HAP-1 (cell line): ENCODE results near the gene PTER.

ENCODE experiments used
- DNase-seq, 2 experiments: peaks; one replicate each; pipeline ENCODE4 v3.0.0-alpha.2; 2016 to 2020; ENCODE audit warnings: low spot score in 2 of 2
- H3K27me3 ChIP-seq: fragments of 250-450 bp; sonication (Bioruptor Pico); 2 replicates; pipeline ENCODE4 v1.5.1; 2020; ENCODE audit warnings: low read depth, mild to moderate bottlenecking, moderate library complexity
- H3K36me3 ChIP-seq: fragments of 250-450 bp; sonication (Bioruptor Pico); replicated peaks from 2 replicates; pipeline ENCODE4 v1.5.1; 2020; ENCODE audit warnings: mild to moderate bottlenecking
- H3K4me1 ChIP-seq: fragments of 250-450 bp; sonication (Bioruptor Pico); 2 replicates; pipeline ENCODE4 v1.5.1; 2020; ENCODE audit warnings: mild to moderate bottlenecking
- H3K4me3 ChIP-seq: fragments of 250-450 bp; sonication (Bioruptor Pico); 2 replicates; pipeline ENCODE4 v1.5.1; 2020; ENCODE audit warnings: mild to moderate bottlenecking, moderate library complexity
- H3K9me3 ChIP-seq: fragments of 250-450 bp; sonication (Bioruptor Pico); 2 replicates; pipeline ENCODE4 v1.5.1; 2020; ENCODE audit warnings: mild to moderate bottlenecking, moderate library complexity
- in situ Hi-C: fragments of 300-500 bp; cut with MboI; formaldehyde crosslinking; loops from 3 replicates; pipeline ENCODE4 v1.14.3; 2020; ENCODE audit warnings: low sequenced_read_pairs, inconsistent platforms, mixed read lengths

The PTER gene

DNA sequence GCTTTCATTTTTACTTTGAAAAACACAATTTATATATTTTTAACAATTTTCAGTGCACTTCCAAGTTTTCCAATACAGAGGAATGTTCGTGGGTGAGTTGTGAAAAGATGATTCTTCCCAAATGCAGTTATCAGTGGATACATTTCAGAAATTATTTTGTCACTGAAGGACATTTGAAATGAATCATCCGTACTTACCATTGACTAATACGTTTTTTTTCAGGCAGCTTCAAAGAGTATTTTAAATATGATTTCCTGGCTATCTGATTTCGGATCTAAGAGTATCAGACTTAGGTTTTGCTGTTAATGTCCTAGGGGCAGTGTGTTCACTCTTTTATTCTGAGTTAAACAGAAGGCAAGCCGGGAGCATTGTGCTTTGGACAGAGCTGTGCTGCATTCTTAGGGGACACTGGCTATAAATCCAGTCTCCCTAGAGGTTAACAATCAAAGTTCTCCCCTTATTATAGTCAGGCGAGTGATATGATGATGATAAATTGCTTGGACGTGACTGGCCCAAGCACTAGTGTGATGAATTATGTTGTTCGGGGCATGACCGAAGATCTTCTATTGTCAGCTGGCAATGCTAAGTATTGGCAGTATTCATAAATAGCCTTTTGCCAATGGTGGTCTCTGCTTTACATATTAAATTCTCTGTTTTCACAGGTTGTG lies 4.5 kb downstream of the PTER start:
- Histone ChIP-seq H3K9me3 (no peaks in the 10 kb centered on the region), H3K4me1 (peaks cover 42% of the 10 kb centered on the region), H3K27me3 (no peaks in the 10 kb centered on the region), H3K4me3 (peak overlapping the region; percentile 4), H3K36me3 (peaks cover 7% of the 10 kb centered on the region)
- in situ Hi-C loops = no loop called here
- DNase-seq = peak; percentile 27 to 37

DNA sequence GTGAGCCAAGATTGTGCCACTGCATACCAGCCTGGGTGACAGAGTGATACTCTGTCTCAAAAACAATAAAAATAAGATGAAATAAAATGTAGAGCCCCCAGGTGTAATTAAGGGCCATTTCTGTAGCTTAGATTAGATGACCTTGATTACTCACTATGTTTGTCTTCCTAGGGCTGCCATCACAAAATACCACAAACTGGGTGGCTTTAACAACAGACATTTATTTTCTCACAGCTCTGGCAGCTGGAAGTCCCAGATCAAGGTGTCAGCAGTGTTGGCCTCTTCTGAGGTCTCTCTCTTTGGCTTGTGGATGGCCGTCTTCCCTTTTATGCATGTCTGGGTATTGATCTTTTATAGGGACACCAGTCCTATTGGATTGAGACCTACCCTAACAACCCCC lies 6.1 kb downstream of the PTER start:
- Histone ChIP-seq H3K4me1 (peaks cover 34% of the 10 kb centered on the region), H3K4me3 (no peak overlapping the region), H3K9me3 (no peaks in the 10 kb centered on the region), H3K27me3 (no peaks in the 10 kb centered on the region), H3K36me3 (peaks cover 7% of the 10 kb centered on the region)
- in situ Hi-C loops = no loop called here
- DNase-seq = no peak

DNA sequence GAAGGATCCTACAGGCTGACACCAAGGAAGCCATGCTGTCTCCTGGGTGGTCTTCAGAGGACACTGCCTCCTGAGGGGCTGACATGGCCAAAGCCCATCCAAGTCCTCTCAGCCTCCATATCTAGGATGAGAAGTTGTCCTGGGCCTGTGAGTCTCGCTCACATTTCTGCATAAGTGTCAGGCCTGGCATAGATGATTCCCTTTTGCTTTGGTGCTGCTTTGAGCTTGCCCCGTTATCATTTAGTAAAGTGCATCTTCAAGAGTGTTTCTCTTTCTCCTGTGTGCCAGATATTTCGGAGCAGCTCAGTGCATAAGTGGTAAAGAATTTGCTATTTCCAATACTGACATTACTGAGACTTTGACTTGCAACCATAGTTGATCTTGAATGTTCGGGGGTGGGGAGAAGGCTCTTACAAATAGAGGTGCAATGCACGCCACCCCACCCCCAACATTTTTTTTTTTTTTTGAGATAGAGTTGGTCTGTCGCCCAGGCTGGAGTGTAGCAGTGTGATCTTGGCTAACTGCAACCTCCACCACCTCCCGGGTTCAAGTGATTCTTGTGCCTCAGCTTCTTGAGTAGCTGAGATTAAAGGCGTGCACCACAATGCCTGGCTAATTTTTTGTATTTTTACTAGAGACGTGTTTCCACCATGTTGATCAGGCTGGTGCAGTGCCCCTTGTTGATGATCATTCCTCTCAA lies 9.1 kb downstream of the PTER start:
- in situ Hi-C loops = no loop called here
- Histone ChIP-seq H3K27me3 (no peaks in the 10 kb centered on the region), H3K36me3 (no peaks in the 10 kb centered on the region; the same call in 1 of the 2 replicates), H3K9me3 (no peaks in the 10 kb centered on the region), H3K4me1 (peaks cover 10% of the 10 kb centered on the region), H3K4me3 (no peak overlapping the region)
- DNase-seq = no peak

DNA sequence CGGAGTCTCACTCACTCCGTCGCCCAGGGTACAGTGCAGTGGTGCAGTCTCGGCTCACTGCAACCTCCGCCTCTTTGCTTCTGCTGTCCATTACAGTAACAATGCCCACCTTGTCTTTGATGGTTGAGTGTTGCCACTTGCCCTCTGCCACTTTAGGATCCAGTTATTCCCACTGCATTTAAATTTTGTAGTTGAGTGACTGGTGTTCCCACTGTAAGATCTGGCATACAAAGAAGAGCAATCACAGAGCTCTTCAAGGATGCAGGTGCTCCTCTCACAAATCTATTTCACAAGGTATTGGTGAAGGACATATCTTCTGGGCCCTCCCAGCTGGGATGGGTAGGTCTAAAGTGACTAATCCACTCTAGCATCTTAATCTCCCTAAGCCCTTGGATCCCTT lies 12.6 kb downstream of the PTER start:
- in situ Hi-C loops = no loop called here
- DNase-seq = no peak
- Histone ChIP-seq H3K4me1 (no peaks in the 10 kb centered on the region), H3K9me3 (no peaks in the 10 kb centered on the region), H3K36me3 (no peaks in the 10 kb centered on the region; the same call in 1 of the 2 replicates), H3K27me3 (no peaks in the 10 kb centered on the region), H3K4me3 (no peak overlapping the region)

DNA sequence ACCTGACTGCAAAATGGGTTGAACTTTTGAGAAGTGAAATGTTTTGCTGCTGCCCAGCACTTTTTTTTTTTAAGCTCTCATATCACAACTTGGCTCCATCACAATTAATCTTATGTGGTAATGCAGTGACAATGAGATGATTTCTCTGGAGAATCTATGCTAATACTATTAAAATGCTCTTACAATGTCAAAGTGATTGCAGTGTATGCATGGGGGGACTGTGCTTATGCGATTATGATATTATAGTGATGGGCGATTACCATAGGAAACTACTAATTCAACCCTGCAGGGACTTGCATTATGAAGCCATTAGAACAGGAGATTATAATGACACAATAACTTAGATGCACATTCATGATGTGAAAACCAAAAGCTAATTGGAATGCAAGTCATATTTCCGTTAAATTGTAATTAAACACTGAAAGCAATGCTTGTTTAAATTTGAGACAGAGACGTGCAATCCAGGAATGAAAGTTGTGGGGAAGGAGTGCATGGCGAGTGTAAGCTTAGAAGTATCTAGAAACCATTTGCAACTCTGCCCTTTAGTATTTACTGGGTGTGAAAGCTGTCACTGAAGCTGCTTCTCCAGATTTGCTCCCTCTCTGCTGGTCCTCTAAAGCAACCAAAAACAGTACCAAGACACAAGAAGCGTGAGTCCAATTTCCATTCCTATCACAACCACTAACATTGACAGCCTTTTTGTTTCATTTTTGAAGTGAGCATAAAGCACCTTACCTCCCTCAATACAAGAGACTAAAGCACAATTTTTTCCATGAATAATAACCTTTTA lies 21.6 kb downstream of the PTER start:
- H3K27me3 ChIP-seq = no peaks in the 10 kb centered on the region
- H3K4me1 ChIP-seq = no peaks in the 10 kb centered on the region
- no peaks in the 10 kb centered on the region for H3K9me3 ChIP-seq
- H3K36me3 ChIP-seq = no peaks in the 10 kb centered on the region
- no peak for DNase-seq
- H3K4me3 ChIP-seq = no peak overlapping the region
- in situ Hi-C loops = no loop called here

DNA sequence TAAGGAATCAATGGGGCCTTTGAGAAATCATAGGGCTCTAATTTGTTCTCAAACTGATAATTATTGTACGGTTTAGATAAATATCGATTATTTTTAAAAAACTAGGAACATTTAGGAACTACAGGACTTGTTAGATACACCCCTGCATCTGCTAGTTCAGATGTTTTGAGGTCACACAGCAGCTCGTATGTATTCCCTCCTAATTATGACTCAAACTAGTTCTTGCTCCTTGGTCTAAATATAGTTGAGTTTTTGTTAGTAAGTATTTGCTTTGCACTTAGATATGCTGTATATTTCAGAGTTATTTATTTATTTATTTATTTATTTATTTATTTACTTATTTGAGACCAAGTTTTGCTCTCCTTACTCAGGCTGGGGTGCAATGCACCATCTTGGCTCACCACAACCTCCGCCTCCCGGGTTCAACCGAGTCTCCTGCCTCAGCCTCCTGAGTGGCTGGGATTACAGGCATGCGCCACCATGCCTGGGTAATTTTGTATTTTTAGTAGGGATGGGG lies 22.7 kb downstream of the PTER start:
- no peaks in the 10 kb centered on the region for H3K4me1 ChIP-seq
- H3K27me3 ChIP-seq = no peaks in the 10 kb centered on the region
- no peaks in the 10 kb centered on the region for H3K36me3 ChIP-seq
- H3K9me3 ChIP-seq = no peaks in the 10 kb centered on the region
- no peak for DNase-seq
- H3K4me3 ChIP-seq = no peak overlapping the region
- in situ Hi-C loops = no loop called here

DNA sequence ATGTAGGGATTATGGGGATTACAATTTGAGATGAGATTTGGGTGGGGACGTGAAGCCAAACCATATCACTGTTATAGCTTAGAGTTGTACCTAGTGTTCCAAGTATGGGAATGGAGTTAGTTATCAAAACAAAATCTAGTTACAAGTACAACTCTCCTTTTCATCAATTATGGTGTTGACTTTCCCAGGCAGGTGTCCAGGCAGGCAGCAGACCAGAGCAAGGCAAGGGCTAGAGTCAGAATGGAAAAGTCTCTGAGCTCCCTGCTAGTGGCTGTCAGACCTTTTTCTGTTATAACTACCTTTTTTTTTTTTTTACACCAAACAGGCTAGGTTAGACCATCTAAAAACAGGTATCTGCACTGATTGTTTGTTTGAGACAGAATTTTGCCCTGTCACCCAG lies 29.2 kb downstream of the PTER start:
- H3K27me3 ChIP-seq = no peaks in the 10 kb centered on the region
- H3K36me3 ChIP-seq = no peaks in the 10 kb centered on the region
- no peak overlapping the region for H3K4me3 ChIP-seq
- in situ Hi-C loops = no loop called here
- H3K9me3 ChIP-seq = no peaks in the 10 kb centered on the region
- H3K4me1 ChIP-seq = no peaks in the 10 kb centered on the region
- DNase-seq = no peak

DNA sequence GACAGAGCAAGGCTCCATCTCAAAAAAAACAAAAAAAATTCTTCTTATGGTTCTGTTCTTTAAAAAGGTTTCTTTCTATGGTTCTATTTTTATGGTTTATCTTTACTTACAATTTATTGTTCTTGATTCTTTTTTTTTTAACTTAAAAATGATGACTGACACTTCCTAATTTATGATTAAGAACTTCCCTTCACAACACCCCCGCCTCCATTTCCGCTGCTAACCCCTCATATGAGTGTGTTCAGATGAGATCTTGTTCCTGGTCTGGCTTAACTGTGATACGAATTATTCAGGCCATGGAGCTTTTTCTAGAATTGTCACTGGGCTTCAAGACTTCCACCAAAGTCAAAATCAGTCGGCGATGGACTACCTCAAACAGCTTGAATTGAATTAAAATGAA lies 33.9 kb downstream of the PTER start:
- Histone ChIP-seq H3K4me3 (no peak overlapping the region), H3K36me3 (no peaks in the 10 kb centered on the region), H3K27me3 (no peaks in the 10 kb centered on the region), H3K9me3 (no peaks in the 10 kb centered on the region), H3K4me1 (no peaks in the 10 kb centered on the region)
- DNase-seq = no peak
- in situ Hi-C loops = no loop called here

DNA sequence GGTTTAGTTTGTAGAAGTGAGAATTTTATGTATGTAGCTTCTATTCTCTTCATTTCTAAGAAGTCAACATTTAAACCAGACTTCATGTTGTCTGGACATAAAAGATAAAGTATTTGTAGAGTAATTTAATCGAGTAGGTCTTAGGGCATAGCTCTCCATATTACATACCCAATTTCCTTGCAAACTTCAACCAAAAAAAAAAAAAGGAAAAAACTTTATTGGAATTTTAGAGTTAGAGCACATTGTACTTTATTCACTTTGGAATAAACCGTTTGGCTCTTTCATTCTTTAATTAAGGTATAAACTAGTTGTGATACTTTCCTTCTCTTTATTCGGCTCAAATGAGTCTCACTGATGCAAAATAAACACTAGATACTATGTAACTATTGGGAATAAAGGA lies 36.0 kb downstream of the PTER start:
- Histone ChIP-seq H3K27me3 (no peaks in the 10 kb centered on the region), H3K4me3 (no peak overlapping the region), H3K36me3 (no peaks in the 10 kb centered on the region), H3K4me1 (no peaks in the 10 kb centered on the region), H3K9me3 (no peaks in the 10 kb centered on the region)
- DNase-seq = no peak
- in situ Hi-C loops = no loop called here

DNA sequence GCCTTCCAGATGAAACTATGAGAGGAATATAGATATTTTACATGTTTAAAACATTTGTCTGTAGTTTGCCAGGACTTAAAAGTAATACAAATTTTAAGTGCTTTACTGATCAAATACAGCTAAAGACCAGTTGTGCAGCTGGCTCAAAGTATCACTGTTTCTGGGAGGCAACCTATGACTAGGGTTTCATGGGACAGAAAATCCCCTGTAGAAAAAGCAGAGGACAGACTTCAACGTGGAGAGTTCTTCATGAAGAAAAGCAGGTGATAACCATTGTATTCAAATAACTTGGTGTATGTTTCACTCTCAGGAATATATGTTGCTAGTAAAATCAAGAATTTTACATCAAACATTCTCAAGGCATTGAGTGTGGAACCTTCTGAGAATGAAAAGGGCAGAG lies 40.9 kb downstream of the PTER start:
- Histone ChIP-seq H3K36me3 (no peaks in the 10 kb centered on the region), H3K27me3 (no peaks in the 10 kb centered on the region), H3K4me1 (no peaks in the 10 kb centered on the region), H3K9me3 (no peaks in the 10 kb centered on the region), H3K4me3 (no peak overlapping the region)
- DNase-seq = no peak
- in situ Hi-C loops = no loop called here

DNA sequence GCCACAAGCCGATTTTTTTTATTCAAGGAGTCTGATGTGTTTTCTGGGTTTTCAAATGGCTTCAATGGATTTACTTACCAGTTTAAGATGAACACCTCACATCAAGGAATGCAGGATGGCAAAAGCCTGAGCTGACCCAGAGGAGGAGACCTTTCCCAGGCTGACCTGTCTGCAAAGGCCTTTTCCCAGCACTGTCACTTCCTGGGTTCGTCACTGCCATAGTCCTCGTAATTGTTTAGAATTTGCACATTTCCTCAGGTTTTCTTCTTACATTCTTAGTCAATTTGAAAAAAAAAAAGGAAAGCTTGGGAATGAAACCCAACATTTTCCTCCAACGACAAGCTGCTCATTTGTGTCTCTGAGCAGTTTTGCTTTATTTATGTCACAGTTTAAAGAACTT lies 42.0 kb downstream of the PTER start:
- Histone ChIP-seq H3K27me3 (no peaks in the 10 kb centered on the region), H3K4me1 (no peaks in the 10 kb centered on the region), H3K36me3 (no peaks in the 10 kb centered on the region), H3K4me3 (no peak overlapping the region), H3K9me3 (no peaks in the 10 kb centered on the region)
- no peak for DNase-seq
- in situ Hi-C loops = no loop called here

DNA sequence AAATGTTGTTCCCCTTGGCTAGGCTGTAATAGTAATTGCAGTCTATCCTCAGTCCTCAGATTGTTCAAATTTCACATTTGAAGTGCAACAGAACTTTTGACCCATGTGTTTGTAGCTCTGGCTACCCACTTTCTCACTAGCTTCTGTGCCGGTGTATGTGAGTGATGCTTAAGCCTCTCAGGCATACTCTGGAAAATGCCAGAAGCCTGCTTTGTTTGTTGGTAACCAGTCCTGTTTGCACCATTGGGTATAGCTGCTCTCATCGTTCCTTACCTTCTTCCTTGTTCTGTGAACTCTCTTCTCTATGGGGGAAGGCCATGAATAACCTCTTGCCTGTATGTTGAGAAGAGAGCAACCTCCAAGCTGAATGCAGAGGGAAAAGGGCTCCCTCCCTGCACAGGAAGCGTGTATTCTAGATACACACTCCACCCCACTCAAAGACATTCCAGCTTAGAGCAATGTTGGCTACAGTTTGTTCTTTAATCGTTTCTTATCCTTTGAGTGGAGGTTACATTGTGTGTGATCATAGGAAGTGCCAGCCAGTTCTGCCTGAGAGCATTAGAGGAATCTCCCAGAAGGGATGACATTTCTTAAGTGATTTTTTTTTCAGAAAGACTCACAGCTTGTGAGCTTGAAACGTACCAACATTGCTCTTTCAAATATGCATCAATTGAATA lies 44.4 kb downstream of the PTER start:
- no peak for DNase-seq
- in situ Hi-C loops = no loop called here
- H3K9me3 ChIP-seq = no peaks in the 10 kb centered on the region

DNA sequence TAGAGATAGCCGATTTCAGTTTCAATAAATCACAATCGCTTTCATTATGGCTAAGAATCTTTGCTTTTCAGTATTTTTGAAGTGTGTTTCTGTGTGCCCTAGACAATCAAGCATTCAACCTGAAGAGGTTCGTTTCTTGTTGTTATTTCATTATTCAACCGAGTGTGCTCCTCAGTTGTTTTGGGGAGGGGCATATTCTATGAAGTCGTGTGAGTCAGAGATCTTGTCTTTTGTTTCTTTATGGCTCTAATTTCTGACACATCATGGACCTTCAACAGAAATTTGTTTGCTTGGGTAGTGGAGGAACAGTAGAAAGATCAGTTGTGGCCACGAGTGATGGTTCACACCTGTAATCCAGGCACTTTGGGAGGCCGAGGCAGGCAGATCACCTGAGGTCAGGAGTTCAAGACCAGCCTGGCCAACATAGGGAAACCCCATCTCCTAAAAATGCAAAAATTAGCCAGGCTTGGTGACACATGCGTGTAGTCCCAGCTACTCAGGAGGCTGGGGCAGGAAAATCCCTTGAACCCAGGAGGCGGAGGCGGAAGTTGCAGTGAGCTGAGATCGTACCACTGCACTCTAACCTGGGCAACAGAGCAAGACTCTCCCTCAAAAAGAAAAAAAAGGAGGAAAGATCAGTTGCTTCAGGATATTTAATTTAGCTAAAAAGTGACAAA lies 46.6 kb downstream of the PTER start:
- H3K4me3 ChIP-seq = no peak overlapping the region
- no peaks in the 10 kb centered on the region for H3K9me3 ChIP-seq
- H3K4me1 ChIP-seq = no peaks in the 10 kb centered on the region
- DNase-seq = no peak
- in situ Hi-C loops = no loop called here
- no peaks in the 10 kb centered on the region for H3K27me3 ChIP-seq
- peaks cover 8% of the 10 kb centered on the region; the same call in 1 of the 2 replicates for H3K36me3 ChIP-seq

More for the DNA sequence above, 44.4 kb downstream of the PTER start:
- Histone ChIP-seq H3K36me3 (no peaks in the 10 kb centered on the region), H3K4me1 (no peaks in the 10 kb centered on the region), H3K27me3 (no peaks in the 10 kb centered on the region), H3K4me3 (no peak overlapping the region)
